ENCODE results near the gene MCTP2.

DNA sequence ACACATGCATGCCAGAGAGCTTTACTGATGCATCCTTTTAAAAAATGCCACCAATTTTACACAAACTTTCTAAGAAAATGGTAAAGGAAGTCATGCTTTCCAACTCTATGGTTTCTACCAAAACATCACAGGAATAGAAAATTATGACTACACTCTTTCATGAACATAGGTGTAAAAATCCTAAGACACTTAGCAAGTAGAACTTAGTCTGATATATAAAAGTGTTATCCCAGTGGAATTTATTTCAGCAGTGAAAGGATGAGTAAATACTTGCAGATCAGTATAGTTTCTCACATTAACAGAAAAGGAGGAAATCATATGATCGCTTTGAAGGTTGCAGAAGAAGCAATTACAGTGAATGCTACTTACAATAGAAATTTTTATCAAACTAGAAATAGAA is 43.4 kb downstream of the MCTP2 start:
- TF ChIP-seq, protein P1, sequence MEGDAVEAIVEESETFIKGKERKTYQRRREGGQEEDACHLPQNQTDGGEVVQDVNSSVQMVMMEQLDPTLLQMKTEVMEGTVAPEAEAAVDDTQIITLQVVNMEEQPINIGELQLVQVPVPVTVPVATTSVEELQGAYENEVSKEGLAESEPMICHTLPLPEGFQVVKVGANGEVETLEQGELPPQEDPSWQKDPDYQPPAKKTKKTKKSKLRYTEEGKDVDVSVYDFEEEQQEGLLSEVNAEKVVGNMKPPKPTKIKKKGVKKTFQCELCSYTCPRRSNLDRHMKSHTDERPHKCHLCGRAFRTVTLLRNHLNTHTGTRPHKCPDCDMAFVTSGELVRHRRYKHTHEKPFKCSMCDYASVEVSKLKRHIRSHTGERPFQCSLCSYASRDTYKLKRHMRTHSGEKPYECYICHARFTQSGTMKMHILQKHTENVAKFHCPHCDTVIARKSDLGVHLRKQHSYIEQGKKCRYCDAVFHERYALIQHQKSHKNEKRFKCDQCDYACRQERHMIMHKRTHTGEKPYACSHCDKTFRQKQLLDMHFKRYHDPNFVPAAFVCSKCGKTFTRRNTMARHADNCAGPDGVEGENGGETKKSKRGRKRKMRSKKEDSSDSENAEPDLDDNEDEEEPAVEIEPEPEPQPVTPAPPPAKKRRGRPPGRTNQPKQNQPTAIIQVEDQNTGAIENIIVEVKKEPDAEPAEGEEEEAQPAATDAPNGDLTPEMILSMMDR (IDR thresholded peaks at IDR 0.05; ENCODE audit: insufficient read depth, low read length) = no peak
- no peak for TF ChIP-seq POLR2AphosphoS5 (IDR thresholded peaks at IDR 0.05; ENCODE audit: low read depth)
- TF ChIP-seq GABPA (IDR thresholded peaks at IDR 0.05; ENCODE audit: low read depth) = no peak
